AG09309 (cell line): ENCODE data around the gene MMP17.
"Not testable (repeated sequence)": the region's sequence is repeated elsewhere in the genome, so short reads cannot be mapped to it uniquely, and the experiment has no call there.

Source experiments
- DNase-seq: peaks from one replicate; pipeline ENCODE4 v3.0.0-alpha.2; 2010; ENCODE audit warnings: low read depth
- H3K4me3 ChIP-seq: 2 replicates; pipeline ENCODE4 v1.5.1; 2011; ENCODE audit warnings: mild to moderate bottlenecking, low read depth, low read length, moderate library complexity; ENCODE audit not compliant: control insufficient read depth
- CTCF ChIP-seq: IDR thresholded peaks from 2 replicates; pipeline ENCODE4 v1.5.1; 2011; ENCODE audit warnings: mild to moderate bottlenecking, low read depth, low read length, inconsistent platforms; ENCODE audit not compliant: insufficient read depth, control insufficient read depth; ENCODE audit errors: missing control alignments

Gene MMP17

GRCh38 chr12:131873293-131873692 is 45.1 kb downstream of the MMP17 start:
- no peak for DNase-seq
- TF ChIP-seq CTCF = no peak
- no peak overlapping the region for H3K4me3 ChIP-seq

DNA sequence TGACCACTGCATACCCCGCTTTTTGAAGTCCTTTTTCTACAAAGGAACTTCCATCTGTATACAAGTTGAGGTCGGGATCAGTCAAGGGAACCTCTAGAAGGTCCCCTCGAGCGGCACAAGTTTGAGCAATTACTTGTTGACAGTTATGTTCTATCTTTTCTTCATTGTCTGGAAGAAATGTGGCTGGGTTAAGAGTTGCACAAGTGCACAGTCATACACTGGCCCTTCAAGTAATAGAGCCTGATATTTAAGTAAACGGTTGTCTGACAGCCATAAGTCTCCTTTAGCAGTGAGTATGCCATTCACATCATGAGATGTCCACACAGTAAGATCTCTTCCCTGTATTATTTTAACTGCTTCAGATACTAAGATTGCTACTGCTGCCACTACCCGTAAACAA is 46.8 kb downstream of the MMP17 start:
- not testable (repeated sequence) for H3K4me3 ChIP-seq, DNase-seq

DNA sequence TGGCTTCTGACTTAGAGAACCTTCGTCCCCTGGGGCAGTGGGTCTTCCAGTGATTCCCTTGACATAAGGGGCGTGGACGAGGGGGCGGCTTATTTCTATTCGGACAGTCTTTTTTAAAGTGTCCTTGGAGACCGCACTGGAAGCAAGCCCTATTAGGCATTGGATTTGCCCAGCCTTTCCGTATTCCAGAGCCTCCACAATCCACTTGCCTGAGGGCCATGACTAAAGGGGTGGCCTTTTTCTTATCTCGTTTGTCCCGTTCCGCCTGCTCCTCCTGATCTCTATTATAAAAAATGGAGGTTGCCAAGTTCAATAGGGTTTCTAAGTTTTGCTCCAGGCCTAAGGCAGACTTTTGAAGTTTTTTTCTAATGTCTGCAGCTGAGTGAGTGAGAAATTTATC is 49.0 kb downstream of the MMP17 start:
- DNase-seq = not testable (repeated sequence)

GRCh38 chr12:131878436-131878835 is 50.2 kb downstream of the MMP17 start:
- not testable (repeated sequence) for DNase-seq, H3K4me3 ChIP-seq

More for the DNA sequence above, 49.0 kb downstream of the MMP17 start:
- not testable (repeated sequence) for H3K4me3 ChIP-seq

DNA sequence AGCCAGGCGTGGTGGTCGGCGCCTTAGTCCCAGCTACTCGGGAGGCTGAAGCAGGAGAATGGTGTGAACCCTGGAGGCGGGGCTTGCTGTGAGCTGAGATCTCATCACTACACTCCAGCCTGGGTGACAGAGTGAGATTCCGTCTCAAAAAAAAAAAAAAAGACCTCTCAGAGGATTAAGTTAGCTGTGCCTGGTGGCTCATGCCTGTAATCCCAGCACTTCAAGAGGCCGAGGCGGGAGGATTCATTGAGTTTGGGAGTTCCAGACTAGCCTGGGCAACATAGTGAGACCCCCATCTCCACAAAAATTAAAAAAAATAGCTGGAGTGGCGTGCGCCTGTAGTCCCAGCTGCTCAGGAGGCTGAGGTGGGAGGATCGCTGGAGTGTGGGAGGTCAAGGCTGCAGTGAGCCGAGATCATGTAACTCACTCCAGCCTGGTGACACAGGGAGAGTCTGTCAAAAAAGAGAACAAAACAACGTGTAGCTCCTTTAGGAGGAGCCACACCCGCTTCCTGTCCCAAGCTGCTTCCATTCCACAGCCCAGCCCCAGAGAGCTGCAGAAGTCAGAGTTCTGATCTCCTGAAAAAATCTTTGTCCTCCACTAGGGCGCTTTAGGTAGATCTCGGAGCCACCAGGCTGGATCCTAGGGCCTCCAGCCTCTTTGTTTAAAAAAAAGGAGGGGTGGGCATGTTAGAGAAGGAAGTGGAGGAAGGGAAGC is 54.8 kb downstream of the MMP17 start:
- no peak for DNase-seq
- no peak for TF ChIP-seq CTCF
- no peak overlapping the region for H3K4me3 ChIP-seq

GRCh38 chr12:131883521-131883900 is 55.3 kb downstream of the MMP17 start:
- H3K4me3 ChIP-seq = no peak overlapping the region
- TF ChIP-seq CTCF = no peak
- DNase-seq = no peak

GRCh38 chr12:131885076-131885475 is 56.9 kb downstream of the MMP17 start:
- not testable (repeated sequence) for DNase-seq, H3K4me3 ChIP-seq

GRCh38 chr12:131885543-131886057 is 57.4 kb downstream of the MMP17 start:
- TF ChIP-seq CTCF = no peak
- H3K4me3 ChIP-seq = no peak overlapping the region
- no peak for DNase-seq

DNA sequence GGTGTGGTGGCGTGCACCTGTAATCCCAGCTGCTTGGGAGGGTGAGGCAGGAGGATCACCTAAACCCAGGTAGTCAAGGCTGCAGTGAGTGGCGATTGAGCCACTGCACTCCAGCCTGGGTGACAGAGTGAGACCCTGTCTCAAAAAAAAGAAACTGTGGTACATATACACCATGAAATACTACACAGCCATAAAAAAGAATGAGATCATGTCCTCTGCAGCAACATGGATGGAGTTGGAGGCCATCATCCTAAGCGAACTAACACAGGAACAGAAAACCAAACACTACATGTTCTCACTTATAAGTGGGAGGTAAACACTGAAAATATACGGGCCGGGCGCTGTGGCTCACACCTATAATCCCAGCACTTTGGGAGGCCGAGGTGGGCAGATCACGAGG is 63.5 kb downstream of the MMP17 start:
- DNase-seq = not testable (repeated sequence)

More for the DNA sequence above, 63.5 kb downstream of the MMP17 start:
- not testable (repeated sequence) for H3K4me3 ChIP-seq
